Stimulated activated naive CD4-positive, alpha-beta T cell treated with Interleukin-2 at 50 U/mL for 16 hours (primary cell): ENCODE measurements around the gene VPS41.

Source experiments
- DNase-seq: peaks from one replicate; lab custom pipeline; 2025; lab: John Stamatoyannopoulos, UW

Gene VPS41

DNA sequence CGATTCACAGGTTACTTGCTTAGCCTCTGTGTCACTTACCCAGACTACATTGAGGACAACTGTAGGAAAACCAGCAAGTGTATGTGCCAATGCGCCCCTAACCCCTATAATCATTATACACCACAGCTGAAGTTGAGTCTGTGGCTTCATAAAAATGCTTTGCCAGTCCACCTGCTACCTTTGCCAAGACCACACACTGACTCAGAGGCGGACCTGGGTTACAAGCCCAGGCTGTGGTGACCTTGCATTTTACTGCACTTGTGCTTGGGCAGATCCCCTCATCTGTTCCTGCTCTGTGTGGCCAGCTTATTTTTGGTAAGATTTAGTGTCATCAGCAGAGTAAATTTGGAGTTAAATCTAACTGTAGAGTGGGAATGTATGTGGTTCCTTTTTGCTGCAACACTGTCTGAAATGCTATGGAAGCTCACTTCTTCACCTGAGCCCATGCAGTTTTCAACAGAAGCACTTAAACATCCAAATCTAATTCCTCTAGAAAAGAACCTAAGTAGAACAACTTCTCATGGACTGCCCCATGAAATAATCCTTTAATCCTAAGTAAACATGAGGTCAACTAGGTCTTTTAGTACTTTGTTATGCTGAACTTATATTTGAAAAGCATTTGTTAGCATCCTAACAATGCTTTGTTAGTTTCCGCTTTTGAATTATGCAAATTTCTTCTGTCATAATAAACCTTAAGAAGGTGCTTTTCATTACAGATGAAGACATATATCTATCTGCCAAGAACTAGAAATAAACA, 181.6 kb downstream of the VPS41 start:
- no peak for DNase-seq

DNA sequence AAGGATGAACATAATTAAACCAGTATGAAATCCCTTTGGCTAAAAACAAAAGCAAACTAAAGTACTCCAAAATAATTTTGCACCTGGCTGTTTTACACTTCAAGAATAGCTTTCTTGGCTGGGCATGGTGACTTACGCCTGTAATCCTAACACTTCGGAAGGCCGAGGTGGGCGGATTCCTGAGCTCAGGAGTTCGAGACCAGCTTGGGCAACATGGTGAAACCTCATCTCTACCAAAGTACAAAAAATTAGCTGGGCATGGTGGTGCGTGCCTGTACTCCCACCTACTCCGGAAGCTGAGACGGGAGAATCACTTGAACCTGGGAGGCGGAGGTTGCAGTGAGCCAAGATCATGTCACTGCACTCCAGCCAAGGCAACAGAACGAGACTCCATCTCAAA, 185.7 kb downstream of the VPS41 start:
- no peak for DNase-seq

DNA sequence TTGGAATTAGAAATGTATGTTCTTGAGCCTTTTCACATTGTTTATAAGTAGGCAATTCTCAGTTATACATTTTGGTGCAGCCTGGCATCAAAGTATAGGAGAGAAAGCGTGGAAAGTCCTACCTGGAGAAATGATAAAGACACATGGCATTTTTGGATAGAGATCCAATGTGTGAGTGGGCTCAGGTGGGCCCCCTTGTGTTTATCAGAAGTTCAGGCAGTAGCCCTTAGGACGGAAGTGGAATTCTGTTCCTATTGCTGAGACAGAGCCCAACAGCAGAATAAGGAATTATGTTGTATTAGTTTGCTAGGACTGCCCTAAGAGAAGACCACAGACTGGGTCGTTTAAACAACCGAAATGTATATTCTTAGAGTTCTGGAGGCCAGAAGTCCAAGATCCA, 192.6 kb downstream of the VPS41 start:
- no peak for DNase-seq

DNA sequence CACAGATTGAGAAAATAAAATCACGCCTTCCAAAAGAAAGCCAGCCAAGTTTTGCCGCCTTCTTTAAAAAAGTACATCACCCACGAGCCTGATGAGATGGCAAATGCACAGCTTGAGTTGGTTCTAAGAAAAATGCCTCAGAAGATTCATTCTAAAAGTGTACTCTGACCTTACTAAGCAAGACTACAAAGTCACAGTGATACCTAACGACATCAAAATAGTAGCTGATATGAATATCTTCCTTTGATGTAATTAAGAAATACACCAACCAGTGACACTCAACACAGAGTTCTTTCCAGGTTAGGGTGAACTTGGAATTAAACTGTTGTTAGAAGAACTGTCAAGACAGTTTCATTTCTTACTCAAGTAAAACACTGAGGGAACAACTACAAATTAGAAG, 199.9 kb downstream of the VPS41 start:
- DNase-seq = no peak

DNA sequence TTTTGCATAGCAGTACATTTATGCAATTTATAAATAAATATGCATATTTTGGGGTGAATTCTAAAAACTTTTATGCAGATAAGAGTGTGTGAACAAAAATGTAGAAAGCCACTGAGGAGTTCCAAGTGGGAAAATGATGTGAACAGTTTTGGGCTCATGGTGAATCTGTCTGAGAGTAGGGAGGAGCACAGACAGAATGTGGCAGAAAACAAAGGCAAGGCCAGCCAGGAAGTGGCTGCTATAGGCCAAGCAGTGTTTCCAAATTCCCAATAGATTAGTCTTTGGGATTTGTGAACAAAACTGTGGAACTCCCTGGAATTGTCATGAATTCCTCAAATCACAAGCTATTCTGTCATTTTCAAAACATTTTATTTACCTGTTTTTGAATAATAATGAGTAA, 204.2 kb downstream of the VPS41 start:
- DNase-seq = no peak

DNA sequence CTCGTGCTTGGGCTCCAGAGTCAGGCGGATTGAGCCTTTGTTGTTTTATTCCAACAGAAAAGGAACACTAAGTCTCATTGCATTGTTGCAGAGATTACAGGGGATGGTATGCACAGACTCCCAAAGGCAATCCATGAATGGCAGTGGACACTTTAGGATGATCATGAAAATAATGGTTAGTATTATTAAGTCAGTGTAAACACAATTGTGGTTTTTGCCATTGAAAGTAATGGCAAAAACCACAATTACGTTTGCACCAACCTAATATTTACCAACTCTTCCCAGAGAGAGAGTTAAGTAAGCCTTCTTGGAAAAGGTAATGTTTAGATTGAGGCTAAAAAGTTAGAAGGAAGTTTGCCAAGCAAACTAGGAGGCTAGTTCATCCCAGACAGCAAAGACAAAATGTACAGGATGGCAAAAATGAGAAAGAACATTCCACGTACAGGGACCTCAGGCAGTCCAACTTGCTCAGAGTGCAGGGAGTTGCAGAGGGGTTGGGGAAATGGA, 204.9 kb downstream of the VPS41 start:
- DNase-seq = no peak

DNA sequence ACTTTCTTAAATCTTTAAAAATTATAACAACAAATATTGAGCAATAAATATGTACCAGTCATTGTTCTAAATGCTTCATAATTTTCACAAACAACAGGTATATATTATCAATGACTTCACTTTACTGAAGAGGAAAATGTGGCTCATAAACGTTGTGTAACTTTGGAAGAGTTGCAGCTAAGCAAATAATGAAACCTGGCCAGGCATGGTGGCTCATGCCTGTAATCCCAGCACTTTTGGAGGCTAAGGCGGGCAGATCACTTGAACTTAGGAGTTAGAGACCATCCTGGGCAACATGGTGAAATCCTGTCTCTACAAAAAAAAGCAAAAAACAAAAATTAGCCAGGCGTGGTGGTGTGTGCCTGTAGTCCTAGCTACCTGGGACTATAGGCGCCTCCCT, 205.9 kb downstream of the VPS41 start:
- DNase-seq = no peak

DNA sequence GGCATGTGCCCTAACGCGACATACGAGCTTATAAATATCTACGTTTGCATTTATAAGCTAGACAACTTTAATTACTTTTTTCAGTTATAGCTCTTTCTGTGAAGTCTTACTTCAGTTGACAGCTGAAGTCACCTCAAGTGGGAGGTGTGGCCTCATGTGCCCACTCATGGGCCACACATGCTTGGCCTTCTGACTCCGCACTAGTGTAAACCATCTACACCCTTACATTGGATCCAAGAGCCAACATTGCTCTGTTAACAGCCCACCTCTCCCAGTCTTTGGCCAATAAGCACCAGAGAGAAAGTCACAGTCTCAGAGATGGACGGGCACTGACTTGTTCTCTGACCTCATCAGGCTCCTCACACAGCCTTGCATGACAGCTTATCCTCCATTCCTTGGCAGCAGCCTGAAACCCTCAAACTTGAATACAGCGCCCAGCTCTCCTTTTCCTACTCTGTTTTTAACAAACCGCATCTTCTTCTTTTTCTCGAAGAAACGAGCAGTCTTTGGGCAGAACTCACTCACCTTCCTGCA, 206.9 kb downstream of the VPS41 start:
- DNase-seq = no peak

DNA sequence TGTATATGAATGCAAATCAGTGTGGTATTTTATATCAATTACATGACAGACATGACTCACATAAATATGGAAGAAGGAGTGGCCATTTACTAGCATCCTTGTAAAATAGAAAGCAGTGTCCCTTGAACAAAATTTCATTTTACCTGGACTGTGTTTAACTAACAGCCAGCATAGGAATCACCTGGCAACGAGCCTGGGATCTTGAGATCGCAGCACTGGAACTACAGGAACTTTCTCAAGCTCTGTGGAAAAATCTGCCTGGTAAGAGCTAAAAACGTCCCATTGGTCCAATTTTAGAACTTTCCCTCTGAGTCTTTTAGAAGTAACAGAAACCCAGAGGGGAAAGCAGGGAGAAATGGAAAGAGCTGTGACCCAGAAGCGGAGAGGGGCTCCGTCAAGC, 208.9 kb downstream of the VPS41 start:
- no peak for DNase-seq

DNA sequence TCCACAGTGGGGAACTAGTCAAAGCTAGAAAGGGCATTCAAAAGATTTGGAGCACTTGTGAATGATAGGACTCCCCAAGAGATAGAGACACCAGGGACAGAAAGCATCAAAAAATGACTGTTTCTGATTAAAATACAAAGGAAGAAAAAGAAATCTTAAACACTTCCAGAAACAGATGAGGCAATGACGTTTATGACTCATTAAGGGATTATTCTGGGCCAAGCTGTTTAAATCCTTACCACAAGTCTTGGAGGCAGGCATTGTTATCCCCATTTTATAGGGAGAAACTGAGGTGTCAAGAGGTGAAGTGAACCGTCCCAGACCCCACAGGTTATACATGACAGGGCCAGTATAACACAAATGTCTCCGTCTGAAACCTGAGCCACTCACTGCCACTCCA, 209.5 kb downstream of the VPS41 start:
- DNase-seq = no peak

DNA sequence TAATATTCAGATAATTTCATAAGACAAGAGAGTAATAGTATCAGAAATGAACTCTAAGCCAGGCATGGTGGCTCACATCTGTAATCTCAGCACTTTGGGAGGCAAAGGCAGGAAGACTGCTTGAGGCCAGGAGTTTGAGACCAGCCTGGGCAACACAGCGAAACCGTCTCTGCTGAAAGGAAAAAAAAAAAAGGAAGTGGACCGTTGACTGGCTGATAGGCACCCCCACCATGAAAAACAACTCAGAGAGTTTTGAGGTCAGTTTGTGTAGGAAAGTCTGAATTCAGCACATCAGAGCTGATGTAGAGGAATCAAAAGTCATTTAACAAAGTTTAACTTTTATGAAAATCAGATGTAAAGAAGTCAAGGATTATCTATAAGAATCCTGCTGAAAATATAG, 214.7 kb downstream of the VPS41 start:
- DNase-seq = no peak

DNA sequence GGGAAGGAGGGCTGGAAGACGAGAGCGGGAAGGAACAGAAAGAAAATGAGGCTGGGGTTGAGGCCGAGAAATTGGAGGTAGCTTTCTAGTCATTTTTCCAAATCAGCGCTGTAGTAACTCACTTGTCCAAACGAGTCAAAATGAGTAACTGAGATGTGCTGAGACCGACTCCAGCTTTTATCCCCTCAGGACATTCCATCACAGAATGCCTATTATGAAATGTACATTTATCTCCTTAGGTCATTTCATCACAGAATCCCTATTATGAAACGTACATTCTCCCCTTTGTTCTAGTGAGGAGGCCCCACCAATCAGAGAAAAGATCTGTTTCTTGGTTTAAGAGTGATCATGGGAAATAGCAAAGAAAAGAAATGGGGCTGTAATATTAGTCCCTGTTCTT, 222.1 kb downstream of the VPS41 start:
- DNase-seq = no peak

DNA sequence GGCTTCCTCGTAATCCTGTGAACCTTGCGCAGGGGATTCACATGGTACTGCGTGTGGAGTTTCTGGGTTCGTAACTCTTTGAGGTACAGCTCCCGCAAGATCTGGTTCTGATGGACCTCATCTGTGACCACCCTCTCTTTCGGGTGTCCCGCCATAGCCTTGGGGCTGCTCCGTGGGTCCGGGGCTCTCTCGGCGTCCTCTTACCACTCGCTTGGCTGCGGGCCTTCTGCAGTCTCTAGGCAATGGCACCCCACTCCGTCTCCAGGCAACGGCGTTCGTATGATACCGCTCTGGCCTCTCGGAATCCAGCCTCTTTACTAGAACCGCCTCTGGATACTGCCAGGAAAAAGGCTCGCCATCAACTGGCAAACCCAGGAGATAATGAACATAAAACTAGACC, 223.1 kb downstream of the VPS41 start:
- DNase-seq = peak; percentile 31

DNA sequence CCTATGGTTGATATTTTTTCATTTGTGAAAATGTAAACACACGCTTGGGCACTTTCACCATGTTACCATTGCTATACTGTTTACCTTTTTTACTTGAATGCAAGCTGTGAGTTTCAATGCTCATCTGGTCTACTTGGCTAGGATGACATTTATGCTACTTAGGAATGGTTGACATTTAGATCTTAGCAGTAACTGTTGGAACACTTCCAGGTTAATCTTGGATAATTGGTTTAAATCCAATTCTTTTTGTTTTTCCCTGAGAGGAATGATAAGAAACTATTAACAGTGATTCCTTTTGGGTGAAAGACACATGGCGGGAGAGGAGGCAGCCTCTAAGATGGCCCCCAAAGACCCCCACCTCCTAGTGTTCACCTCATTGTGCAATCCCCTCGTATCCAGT, 226.4 kb downstream of the VPS41 start:
- no peak for DNase-seq

DNA sequence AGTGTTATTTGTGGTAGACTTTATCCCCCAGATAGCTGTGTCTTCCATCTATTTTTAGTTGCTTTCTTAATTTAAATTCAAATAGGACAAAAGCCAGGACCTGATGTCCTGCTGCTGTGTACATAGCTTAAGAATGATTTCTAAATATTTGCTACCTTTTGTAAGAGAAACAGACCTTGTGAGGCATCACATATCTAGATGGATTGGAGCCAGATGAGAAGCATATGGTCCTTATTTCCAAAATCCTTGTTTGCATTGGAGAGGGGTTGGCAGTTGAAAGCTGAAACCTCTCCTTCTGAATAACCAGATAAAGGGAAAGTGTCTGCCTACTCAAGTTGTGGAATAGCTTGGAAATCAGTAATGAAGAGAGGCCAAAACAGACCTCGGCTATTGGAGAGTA, 227.1 kb downstream of the VPS41 start:
- no peak for DNase-seq

DNA sequence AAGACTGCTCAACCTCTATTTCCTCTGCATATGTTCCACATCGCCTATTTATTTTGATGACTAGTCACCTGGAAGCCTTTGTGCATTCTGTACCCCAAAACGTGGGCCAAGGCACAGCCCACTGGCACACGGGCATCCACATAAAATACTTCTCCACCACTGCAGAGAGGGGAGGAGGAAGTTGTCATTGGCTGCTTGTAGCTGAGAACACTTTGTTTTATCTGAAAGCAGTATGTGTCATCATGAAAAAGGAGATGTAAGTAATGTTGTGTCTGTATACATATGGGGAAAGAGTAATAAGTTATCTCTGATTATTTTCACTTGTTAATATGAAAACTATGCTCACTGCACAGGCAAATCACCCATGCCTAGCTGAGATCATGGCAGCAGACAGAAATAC, 229.6 kb downstream of the VPS41 start:
- no peak for DNase-seq

DNA sequence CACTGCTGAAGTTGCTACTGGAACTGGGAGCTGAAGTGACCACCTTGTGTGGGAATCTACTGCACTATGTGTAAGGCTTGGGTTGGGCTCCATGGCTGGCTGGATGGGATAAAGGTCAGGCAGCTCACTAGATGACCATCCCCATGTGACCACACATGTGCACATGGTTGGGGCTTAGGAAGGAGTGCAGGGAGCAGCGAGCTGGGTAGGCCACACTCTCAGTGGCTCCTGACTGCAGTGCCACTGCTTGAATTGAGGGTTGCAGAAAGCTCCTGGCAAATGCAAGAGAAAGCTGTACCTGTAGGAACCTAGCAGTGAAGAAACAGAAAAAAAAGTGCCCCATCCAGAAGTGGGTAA, 230.3 kb downstream of the VPS41 start:
- no peak for DNase-seq

DNA sequence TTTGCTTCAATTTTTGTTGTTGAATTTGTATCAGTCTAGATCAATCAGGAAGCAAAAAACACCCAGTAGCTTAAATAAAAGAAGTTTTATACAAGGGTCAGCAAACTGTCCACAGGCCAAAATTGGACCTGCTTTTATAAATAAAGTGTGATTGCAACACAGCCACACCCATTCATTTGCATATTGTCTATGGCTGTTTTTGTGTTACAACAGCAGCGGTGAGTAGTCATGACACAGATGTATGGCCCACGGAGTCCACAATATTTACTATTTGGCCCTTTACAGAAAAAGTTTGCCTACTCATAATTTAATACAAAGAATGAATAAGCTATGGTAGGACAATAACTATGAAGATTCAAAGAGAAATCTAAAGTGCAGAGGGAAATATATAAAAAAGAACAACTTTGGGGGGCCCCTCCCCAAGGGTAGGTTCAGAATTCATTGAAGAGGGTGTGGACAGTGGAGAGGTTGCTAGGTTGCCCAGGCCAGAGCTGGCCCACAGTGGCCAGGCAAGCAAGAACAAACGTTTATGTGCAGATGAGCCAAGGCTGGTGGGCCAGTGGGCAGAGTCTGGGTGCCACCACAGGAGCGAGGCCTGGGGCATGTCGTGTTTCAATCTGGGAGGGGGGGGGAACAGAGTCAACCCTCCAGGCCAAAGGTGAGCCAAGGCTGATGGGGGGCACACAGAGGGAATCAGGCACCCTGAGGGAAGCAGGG, 230.9 kb downstream of the VPS41 start:
- no peak for DNase-seq

DNA sequence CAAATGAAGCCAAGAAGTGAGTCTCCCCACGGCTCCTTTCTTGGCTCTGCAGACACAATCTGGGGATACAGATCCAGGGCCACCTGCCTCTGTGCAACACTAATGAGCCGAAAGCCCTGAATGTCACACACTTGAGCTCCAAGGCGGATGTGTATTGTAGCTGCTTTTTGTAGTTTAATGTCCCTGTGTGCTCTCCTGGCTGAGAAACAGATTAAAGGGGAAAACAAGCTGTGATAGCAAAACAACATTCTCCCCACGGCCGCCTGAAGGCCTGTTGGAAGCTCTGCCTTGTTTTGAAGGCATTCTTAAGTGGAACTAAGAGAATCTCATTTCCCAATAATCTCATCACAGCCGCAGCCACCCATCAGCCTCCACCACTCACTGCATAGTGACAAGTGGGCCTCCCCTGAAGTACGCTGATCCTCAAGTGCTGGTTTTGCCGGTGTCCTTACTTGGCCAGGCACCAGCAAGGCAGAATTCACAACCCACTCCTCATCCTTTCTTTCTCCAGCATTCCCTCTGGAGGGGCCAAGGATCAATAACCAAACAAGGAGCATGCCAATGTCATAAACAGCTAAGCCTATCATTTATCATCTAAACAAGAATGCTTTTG, 233.4 kb downstream of the VPS41 start:
- DNase-seq = no peak

DNA sequence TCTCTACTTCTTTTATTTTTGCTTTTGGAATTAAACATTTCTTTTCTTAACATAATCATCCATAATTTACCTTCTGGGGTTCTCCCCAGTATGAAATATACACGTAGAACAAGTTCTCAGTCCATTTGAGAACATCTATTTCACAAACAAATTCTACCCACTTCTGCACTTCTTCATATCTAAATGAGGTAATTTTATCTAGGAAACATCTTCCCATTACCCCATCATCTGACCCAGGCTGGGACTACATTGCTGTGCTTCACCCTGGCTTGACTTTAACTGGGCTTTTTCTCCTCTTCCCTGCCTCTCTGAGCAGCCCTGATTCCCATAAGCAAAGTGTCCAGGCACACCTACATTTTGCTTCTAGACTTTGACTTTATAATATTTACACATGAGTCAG, 234.5 kb downstream of the VPS41 start:
- DNase-seq = no peak

DNA sequence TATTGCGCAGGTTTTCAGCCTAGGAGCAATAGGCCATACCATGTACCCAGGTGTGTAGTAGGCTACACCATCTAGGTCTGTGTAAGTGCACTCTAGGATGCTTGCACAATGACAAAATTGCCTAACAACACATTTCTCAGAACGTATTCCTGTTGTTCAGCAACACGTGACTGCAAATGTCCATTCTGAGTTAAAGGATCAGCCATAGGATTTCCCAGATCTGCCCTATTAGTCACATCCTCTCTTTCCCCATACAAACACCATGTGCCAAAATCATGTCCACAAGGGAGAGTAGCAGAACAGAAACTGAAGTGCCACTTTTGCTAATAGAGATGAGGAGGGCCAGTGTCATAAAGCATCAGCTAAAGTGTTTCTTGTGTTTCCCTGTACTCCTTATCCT, 235.2 kb downstream of the VPS41 start:
- DNase-seq = no peak
